HL-60 (cell line): Measurements from ENCODE around the gene EFTUD2.

ENCODE experiments used
- CTCF ChIP-seq: IDR thresholded peaks from one replicate; pipeline ENCODE4 v1.5.1; 2011; ENCODE audit warnings: low read length, control low read depth, inconsistent platforms; ENCODE audit not compliant: insufficient read depth
- POLR2AphosphoS5 ChIP-seq: IDR thresholded peaks from 2 replicates; pipeline ENCODE4 v1.6.1; 2012; ENCODE audit warnings: low read depth

- TF ChIP-seq POLR2AphosphoS5 (no peak), CTCF (no peak)
Observed at GRCh38 chr17:44877121-44877520, 22.1 kb downstream of the EFTUD2 start.
